BJ (cell line): ENCODE measurements around the gene PCIF1. TPM values are rescaled to one million over a fixed set of nuclear protein-coding genes. Genes with fewer than 3 reads are reported as not detected.
"Not testable (repeated sequence)": the region's sequence is repeated elsewhere in the genome, so short reads cannot be mapped to it uniquely, and the experiment has no call there.

Experiments
- CTCF ChIA-PET: fragments of 350-600 bp; formaldehyde crosslinking; extraction: SDS; loops from one replicate; lab custom pipeline; 2021; ENCODE audit warnings: antibody characterized with exemption, inconsistent platforms; lab: Yijun Ruan, JAX
- POLR2A ChIA-PET: fragments of 300-600 bp; sonication (Branson Sonifier 250); formaldehyde crosslinking; extraction: SDS; loops from one replicate; lab custom pipeline; 2021; ENCODE audit warnings: antibody characterized with exemption; lab: Charles Lee
- DNase-seq: peaks from one replicate; pipeline ENCODE4 v3.0.0-alpha.2; 2011; ENCODE audit warnings: low read depth
- H3K27me3 ChIP-seq: 2 replicates; pipeline ENCODE4 v1.6.0; 2011; ENCODE audit warnings: low read length; ENCODE audit not compliant: control insufficient read depth, insufficient read depth
- H3K36me3 ChIP-seq: 2 replicates; pipeline ENCODE4 v1.5.1; 2011; ENCODE audit warnings: low read length; ENCODE audit not compliant: control insufficient read depth, insufficient read depth
- H3K4me3 ChIP-seq: 2 replicates; pipeline ENCODE4 v1.5.1; 2011; ENCODE audit warnings: low read depth, mild to moderate bottlenecking, control low read depth, low read length
- polyA plus RNA-seq: library from polyadenylated mRNA; depleted of rRNA; stranded (reverse); fragments of >200 nt; gene quantifications from 2 replicates; pipeline ENCODE4 v1.2.3, GENCODE V29; 2011
- TF ChIP-seq, protein P1 (sequence below): IDR thresholded peaks from 2 replicates; pipeline ENCODE4 v1.5.1; 2011; ENCODE audit warnings: low read depth, mild to moderate bottlenecking, control low read depth, inconsistent platforms, low read length, moderate library complexity; ENCODE audit not compliant: insufficient read depth

Gene PCIF1
- polyA plus RNA-seq, 1 experiment: 20.9 TPM

DNA sequence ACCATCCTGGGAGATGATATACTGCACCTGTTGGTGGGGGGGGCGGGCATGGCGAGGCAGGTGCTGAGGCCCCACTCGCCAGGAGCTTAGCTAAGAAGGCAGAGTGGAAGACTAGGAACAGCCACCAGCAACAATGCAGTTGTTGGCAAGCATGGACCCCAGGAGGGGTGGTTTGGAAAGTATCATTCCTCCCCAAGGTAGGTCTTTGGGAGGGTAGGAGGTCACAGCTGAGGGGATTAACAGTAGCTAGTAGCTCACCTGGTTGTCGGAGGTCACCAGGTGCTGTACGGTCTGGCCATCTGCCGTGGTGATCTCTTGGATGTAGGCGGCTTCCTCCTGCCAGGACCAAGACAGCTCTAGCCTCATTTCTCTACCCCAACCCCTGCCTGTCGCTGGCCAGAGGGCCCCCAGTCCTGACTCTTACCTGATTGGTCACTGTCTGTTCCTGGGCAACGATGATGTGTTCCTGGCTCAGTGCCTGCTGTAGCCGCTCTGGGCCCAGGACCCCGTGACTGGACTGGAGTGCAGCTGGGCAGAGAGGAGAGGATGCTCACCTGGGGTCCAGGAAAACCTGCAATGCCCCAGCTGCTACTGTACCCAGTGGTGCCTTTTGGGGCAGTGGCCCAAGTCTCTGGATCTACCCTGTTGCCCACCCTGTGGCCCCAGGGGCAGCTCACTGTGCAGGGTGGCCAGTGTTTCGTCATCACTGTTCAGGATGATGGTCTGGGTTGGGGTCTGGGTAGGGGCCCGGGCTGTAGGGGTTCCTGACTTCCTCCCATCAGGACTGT lies 15.3 kb downstream of the PCIF1 start:
- ChIA-PET POLR2A (no interaction called here), CTCF (interaction anchor here (1.6 to 4.7 kb wide), 3 partner anchors 10 to 151 kb away, joined by 6 to 28 read pairs (median 7); partner anchors contain the start of gene ZNF335)
- TF ChIP-seq, protein P1, sequence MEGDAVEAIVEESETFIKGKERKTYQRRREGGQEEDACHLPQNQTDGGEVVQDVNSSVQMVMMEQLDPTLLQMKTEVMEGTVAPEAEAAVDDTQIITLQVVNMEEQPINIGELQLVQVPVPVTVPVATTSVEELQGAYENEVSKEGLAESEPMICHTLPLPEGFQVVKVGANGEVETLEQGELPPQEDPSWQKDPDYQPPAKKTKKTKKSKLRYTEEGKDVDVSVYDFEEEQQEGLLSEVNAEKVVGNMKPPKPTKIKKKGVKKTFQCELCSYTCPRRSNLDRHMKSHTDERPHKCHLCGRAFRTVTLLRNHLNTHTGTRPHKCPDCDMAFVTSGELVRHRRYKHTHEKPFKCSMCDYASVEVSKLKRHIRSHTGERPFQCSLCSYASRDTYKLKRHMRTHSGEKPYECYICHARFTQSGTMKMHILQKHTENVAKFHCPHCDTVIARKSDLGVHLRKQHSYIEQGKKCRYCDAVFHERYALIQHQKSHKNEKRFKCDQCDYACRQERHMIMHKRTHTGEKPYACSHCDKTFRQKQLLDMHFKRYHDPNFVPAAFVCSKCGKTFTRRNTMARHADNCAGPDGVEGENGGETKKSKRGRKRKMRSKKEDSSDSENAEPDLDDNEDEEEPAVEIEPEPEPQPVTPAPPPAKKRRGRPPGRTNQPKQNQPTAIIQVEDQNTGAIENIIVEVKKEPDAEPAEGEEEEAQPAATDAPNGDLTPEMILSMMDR: no peak
- peaks cover 61% of the 10 kb centered on the region for H3K36me3 ChIP-seq
- H3K27me3 ChIP-seq: no peaks in the 10 kb centered on the region
- H3K4me3 ChIP-seq: no peak overlapping the region
- DNase-seq: no peak

DNA sequence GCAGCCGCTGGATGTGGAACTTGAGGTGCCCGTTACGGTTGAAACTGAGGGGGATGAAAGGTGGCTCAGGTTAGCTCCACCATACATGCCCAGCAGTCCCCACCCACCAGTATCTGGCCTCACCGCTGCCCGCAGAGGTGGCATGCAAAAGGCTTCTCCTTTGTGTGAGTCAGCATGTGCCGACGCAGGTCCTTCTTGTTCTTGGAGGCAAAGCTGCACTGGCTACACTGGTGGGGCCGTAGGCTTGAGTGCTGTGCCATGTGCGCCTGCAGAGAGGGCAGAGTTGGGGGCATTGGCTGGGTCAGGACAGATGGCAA lies 15.8 kb downstream of the PCIF1 start:
- H3K27me3 ChIP-seq: no peaks in the 10 kb centered on the region
- H3K36me3 ChIP-seq: peaks cover 58% of the 10 kb centered on the region
- ChIA-PET POLR2A (no interaction called here), CTCF (interaction anchor here (0.7 to 4.7 kb wide), 2 partner anchors 20 to 124 kb away, joined by 3 to 28 read pairs; partner anchors contain the start of gene ZNF335)
- no peak for DNase-seq
- H3K4me3 ChIP-seq: no peak overlapping the region
- TF ChIP-seq, protein P1: no peak

DNA sequence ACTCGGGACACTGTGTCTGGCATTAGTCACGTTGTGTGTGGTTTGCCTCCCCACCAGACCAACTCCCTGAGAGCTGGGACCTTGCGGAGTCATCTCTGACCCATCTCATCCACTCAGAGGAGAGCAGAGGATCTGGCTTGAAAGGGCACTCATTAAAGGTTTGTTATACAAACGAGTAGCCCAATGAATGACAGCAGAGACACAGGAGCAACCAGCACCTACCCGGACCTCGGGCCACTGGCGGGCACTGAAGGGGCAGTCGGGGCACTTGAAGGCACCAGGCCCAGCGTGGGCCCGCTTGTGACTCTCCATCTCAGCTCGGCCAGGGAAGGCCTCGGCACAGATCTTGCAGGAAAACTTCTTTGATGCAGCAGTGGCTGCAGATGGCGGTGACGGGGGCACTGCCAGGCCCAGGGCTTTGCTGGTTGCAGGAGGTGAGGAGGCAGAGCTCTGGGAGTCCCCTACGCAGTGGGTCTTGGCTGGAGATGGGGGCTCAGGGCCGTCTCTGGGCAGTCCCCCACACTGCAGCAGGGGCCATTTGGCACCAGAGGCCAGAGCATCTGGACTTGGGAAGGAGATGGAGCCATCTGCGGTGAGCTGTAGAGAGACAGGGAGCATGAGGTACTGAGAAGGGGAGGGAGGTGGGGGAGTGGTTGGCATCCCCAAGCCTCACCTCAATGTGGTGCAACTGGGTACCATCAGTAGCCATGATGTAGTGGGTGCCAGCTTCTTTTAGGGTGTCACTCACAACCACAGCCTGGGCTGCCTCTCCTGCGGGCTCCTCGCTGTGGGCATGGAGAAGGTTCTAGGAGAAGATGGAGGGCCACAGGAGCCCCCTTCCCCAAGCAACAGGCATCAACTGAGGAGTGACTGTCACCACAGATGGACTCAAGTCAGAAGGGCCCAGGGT lies 17.7 kb downstream of the PCIF1 start:
- CTCF ChIA-PET: interaction anchor here (0.6 to 4.7 kb wide), 6 partner anchors 9 to 157 kb away, joined by 3 to 28 read pairs (median 6); partner anchors contain the start of gene ZNF335
- H3K36me3 ChIP-seq: peaks cover 46% of the 10 kb centered on the region
- no peak for DNase-seq
- no peak overlapping the region for H3K4me3 ChIP-seq
- POLR2A ChIA-PET: no interaction called here
- H3K27me3 ChIP-seq: no peaks in the 10 kb centered on the region
- TF ChIP-seq, protein P1: no peak

DNA sequence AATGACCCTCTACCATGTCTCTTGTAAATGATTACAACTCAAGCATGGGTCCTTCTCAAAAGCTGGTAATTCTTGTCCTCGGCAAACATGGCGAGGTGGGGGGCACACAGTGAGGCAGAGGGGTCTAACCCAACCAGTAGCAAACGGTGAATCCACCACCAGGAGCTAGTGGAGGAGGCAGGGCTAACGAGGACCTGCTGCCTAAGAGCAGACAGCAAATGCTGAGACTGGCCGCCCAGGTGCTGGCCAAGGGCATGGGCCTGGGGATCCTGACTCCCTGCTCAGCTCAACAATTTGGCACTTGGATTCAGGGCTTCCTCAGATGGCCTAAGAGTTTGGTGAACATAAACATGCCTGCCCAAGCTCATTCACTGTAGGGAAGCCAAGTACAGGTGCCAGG lies 18.4 kb downstream of the PCIF1 start:
- Histone ChIP-seq H3K4me3 (no peak overlapping the region), H3K36me3 (peaks cover 48% of the 10 kb centered on the region), H3K27me3 (no peaks in the 10 kb centered on the region)
- TF ChIP-seq, protein P1: no peak
- ChIA-PET POLR2A (no interaction called here), CTCF (interaction anchor here (0.8 to 2.2 kb wide), 4 partner anchors 9 to 18 kb away, joined by 4 to 8 read pairs (median 6); no protein-coding TSS in a partner anchor)
- DNase-seq: no peak

DNA sequence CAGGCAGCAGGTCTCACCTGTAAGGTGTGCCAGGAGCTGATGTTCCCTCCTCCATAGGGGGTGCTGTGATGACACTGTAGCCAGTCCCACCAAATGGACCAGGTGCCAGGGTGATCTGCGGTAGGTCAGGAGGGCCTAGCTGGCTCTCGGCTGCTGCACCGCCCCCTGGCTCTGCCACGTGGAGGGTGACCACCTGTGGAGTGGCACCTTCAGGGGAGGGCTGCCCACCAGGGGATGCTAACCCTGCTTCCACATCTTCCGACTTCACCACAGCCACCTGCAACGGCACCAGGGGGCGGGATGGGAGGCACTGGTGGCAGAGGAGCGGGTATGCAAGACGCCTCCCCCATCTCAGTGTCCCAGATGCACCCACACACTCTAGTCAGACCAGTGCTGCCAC lies 19.2 kb downstream of the PCIF1 start:
- TF ChIP-seq, protein P1: no peak
- DNase-seq: no peak
- Histone ChIP-seq H3K27me3 (no peaks in the 10 kb centered on the region), H3K36me3 (peaks cover 48% of the 10 kb centered on the region), H3K4me3 (no peak overlapping the region)
- CTCF ChIA-PET: interaction anchor here (1.1 to 2.2 kb wide), 4 partner anchors 8 to 32 kb away, joined by 3 to 8 read pairs (median 5); no protein-coding TSS in a partner anchor
- POLR2A ChIA-PET: no interaction called here

DNA sequence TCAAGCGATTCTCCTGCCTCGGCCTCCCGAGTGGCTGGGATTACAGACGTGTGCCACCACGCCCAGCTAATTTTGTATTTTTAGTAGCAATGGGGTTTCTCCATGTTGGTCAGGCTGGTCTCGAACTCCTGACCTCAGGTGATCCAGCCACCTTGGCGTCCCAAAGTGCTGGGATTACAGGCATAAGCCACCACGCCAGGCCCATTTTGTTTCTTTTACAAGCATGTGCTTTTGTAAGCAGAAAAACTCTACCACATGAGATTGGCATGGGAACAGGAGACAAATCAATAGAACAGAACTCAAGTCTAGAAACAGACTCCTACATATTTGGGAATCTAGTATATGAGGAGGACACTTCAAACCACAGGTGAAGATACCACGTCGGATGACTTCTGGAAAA lies 21.8 kb downstream of the PCIF1 start:
- POLR2A ChIA-PET, DNase-seq, H3K27me3 ChIP-seq, H3K4me3 ChIP-seq: not testable (repeated sequence)
- peaks cover 56% of the 10 kb centered on the region for H3K36me3 ChIP-seq
- CTCF ChIA-PET: interaction anchor here (1.2 kb wide), 1 partner anchor 125 kb away, joined by 3 read pairs; no protein-coding TSS in a partner anchor
